ENCODE results near the gene SLC35A5. TPM values are rescaled to one million over a fixed set of nuclear protein-coding genes. Genes with fewer than 3 reads are reported as not detected.
A peak's percentile ranks its signal among the peaks of the same experiment; 100 is the strongest.

SLC35A5 gene
- total RNA-seq, 1 donor, result 58.3 TPM

DNA sequence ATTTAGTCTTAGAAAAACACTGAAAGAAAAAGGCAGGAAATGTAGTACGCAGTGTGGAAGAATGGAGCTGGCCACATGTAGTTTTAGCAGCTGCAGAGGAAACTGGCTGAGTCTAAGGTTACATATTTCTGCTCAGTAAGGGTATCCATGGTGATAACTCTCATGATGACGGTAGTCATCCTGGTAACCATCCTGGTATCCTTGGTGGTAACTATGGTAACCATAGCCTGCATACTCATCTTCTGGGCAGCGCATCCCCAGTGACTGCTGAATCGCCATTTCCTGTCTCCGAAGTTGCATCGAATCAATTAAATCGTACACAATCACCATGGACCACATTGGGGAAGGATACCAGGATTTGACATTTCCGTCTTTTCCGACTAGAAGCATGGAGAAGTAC is 43.4 kb downstream of the SLC35A5 start:
- H3K27ac ChIP-seq (ENCODE audit: low read depth, low read length), result peak overlapping the region; percentile 97
- no peaks in the 10 kb centered on the region for H4K20me1 ChIP-seq (ENCODE audit: insufficient read depth, low read length)
- TF ChIP-seq, protein P1, sequence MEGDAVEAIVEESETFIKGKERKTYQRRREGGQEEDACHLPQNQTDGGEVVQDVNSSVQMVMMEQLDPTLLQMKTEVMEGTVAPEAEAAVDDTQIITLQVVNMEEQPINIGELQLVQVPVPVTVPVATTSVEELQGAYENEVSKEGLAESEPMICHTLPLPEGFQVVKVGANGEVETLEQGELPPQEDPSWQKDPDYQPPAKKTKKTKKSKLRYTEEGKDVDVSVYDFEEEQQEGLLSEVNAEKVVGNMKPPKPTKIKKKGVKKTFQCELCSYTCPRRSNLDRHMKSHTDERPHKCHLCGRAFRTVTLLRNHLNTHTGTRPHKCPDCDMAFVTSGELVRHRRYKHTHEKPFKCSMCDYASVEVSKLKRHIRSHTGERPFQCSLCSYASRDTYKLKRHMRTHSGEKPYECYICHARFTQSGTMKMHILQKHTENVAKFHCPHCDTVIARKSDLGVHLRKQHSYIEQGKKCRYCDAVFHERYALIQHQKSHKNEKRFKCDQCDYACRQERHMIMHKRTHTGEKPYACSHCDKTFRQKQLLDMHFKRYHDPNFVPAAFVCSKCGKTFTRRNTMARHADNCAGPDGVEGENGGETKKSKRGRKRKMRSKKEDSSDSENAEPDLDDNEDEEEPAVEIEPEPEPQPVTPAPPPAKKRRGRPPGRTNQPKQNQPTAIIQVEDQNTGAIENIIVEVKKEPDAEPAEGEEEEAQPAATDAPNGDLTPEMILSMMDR (IDR thresholded peaks at IDR 0.05; ENCODE audit: extremely low read depth, low read depth, low read length), result no peak
- H3K4me2 ChIP-seq (ENCODE audit: insufficient read depth, low read length), result peak overlapping the region; percentile 57
- H3K27me3 ChIP-seq (ENCODE audit: insufficient read depth, low read length), result no peaks in the 10 kb centered on the region
- H3K4me3 ChIP-seq (ENCODE audit: insufficient read depth, low read length), result no peak overlapping the region
- no peaks in the 10 kb centered on the region for H3K79me2 ChIP-seq (ENCODE audit: insufficient read depth, low read length)
- peaks cover 41% of the 10 kb centered on the region for H3K4me1 ChIP-seq (ENCODE audit: insufficient read depth, low read length)
- H2AFZ ChIP-seq (ENCODE audit: low read length), result no peak overlapping the region
- H3K9me3 ChIP-seq (ENCODE audit: low read depth, low read length), result no peaks in the 10 kb centered on the region
- peaks cover 83% of the 10 kb centered on the region for H3K36me3 ChIP-seq (ENCODE audit: insufficient read depth, low read length)
- peak; percentile 92 for DNase-seq (ENCODE audit: insufficient read length, low spot score, missing footprints)

DNA sequence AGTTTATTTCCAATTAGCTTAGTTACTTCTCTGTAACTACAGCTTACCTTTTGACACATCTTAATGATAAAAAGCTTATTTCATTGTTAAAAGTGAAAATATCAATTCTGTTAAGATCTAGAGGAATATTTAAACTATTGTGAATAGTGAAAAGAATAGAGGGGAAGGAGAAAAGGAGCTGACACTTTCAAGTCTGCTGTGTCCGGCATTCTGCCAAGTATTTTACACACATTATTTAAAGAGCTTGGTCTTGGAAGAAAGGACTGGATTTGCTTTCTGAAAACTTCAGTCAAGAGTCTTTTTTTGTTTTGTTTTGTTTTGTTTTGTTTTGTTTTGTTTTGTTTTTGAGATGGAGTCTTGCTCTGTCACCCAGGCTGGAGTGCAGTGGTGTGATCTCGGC is 44.3 kb downstream of the SLC35A5 start:
- Histone ChIP-seq H4K20me1 (ENCODE audit: insufficient read depth, low read length) (no peaks in the 10 kb centered on the region), H3K4me2 (ENCODE audit: insufficient read depth, low read length) (no peak overlapping the region), H3K27ac (ENCODE audit: low read depth, low read length) (peak overlapping the region; percentile 97), H3K27me3 (ENCODE audit: insufficient read depth, low read length) (no peaks in the 10 kb centered on the region), H2AFZ (ENCODE audit: low read length) (no peak overlapping the region), H3K4me1 (ENCODE audit: insufficient read depth, low read length) (peaks cover 47% of the 10 kb centered on the region), H3K4me3 (ENCODE audit: insufficient read depth, low read length) (no peak overlapping the region), H3K79me2 (ENCODE audit: insufficient read depth, low read length) (no peaks in the 10 kb centered on the region), H3K9me3 (ENCODE audit: low read depth, low read length) (no peaks in the 10 kb centered on the region), H3K36me3 (ENCODE audit: insufficient read depth, low read length) (peaks cover 76% of the 10 kb centered on the region)
- TF ChIP-seq, protein P1 (IDR thresholded peaks at IDR 0.05; ENCODE audit: extremely low read depth, low read depth, low read length), result no peak
- no peak for DNase-seq (ENCODE audit: insufficient read length, low spot score, missing footprints)

DNA sequence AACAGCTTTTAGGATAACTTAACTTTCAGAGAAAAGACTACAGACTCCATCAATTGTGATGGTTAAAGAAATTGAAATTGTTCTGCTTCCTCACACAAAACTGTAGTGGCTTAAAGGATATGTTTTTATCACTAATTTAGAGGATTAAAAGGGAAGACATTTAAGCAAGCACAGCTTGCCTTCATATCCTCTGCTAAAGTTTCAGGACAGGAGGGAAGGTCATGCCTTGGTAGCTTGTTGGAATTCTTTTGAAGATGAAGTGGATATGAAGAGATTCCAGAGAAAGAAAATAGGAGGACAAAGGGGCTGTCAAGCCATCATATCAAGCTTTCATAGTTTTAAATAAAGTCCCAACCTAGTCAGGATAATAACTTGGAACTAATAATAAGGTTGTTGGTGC is 46.0 kb downstream of the SLC35A5 start:
- H3K4me1 ChIP-seq (ENCODE audit: insufficient read depth, low read length), result peaks cover 60% of the 10 kb centered on the region
- TF ChIP-seq, protein P1 (IDR thresholded peaks at IDR 0.05; ENCODE audit: extremely low read depth, low read depth, low read length), result no peak
- DNase-seq (ENCODE audit: insufficient read length, low spot score, missing footprints), result no peak

DNA sequence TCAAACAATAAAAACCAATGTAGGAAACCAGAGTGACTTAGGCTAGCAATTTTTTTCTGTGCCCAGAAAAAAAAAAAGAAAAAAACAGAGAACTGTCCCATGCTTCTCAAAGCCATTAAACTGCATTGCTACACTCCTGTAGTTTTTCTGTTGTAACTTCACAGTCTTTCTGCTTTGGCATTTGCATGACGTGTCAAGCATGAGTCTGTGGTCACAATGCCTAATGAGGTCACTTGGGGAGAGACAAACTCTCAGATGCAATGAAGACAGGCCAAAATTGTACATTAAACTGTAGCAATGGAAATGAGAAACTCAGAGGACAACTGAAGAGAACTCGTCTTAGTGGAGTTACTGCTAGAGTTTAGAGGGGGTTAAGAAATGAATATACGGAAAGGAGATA is 48.3 kb downstream of the SLC35A5 start:
- no peak overlapping the region for H3K4me3 ChIP-seq (ENCODE audit: insufficient read depth, low read length)
- TF ChIP-seq, protein P1 (IDR thresholded peaks at IDR 0.05; ENCODE audit: extremely low read depth, low read depth, low read length), result no peak
- peak; percentile 69 for DNase-seq (ENCODE audit: insufficient read length, low spot score, missing footprints)
- no peaks in the 10 kb centered on the region for H3K27me3 ChIP-seq (ENCODE audit: insufficient read depth, low read length)
- peaks cover 84% of the 10 kb centered on the region for H3K36me3 ChIP-seq (ENCODE audit: insufficient read depth, low read length)
- peaks cover 4% of the 10 kb centered on the region for H3K79me2 ChIP-seq (ENCODE audit: insufficient read depth, low read length)
- H3K4me2 ChIP-seq (ENCODE audit: insufficient read depth, low read length), result peak overlapping the region; percentile 18
- peak overlapping the region; percentile 95 for H3K27ac ChIP-seq (ENCODE audit: low read depth, low read length)
- peaks cover 47% of the 10 kb centered on the region for H3K4me1 ChIP-seq (ENCODE audit: insufficient read depth, low read length)
- H4K20me1 ChIP-seq (ENCODE audit: insufficient read depth, low read length), result no peaks in the 10 kb centered on the region
- H2AFZ ChIP-seq (ENCODE audit: low read length), result no peak overlapping the region
- no peaks in the 10 kb centered on the region for H3K9me3 ChIP-seq (ENCODE audit: low read depth, low read length)

More for the DNA sequence above, 46.0 kb downstream of the SLC35A5 start:
- H3K27me3 ChIP-seq (ENCODE audit: insufficient read depth, low read length), result no peaks in the 10 kb centered on the region
- peak overlapping the region; percentile 57 for H3K27ac ChIP-seq (ENCODE audit: low read depth, low read length)
- peaks cover 76% of the 10 kb centered on the region for H3K36me3 ChIP-seq (ENCODE audit: insufficient read depth, low read length)
- no peak overlapping the region for H3K4me2 ChIP-seq (ENCODE audit: insufficient read depth, low read length)
- peaks cover 2% of the 10 kb centered on the region for H3K79me2 ChIP-seq (ENCODE audit: insufficient read depth, low read length)
- H2AFZ ChIP-seq (ENCODE audit: low read length), result no peak overlapping the region
- H3K4me3 ChIP-seq (ENCODE audit: insufficient read depth, low read length), result no peak overlapping the region
- H3K9me3 ChIP-seq (ENCODE audit: low read depth, low read length), result no peaks in the 10 kb centered on the region
- H4K20me1 ChIP-seq (ENCODE audit: insufficient read depth, low read length), result no peaks in the 10 kb centered on the region
